Chondrocyte (in vitro differentiated cells): ENCODE data around the gene ERI3. TPM values are rescaled to one million over a fixed set of nuclear protein-coding genes. Genes with fewer than 3 reads are reported as not detected.

Experiments
- DNase-seq: peaks from one replicate; pipeline ENCODE4 v3.0.0; 2021; ENCODE audit warnings: mixed read lengths, low spot score
- H3K27ac Mint-ChIP-seq: one replicate; pipeline ENCODE4 v1.8.0; 2021; ENCODE audit warnings: mild to moderate bottlenecking, moderate library complexity, mixed read lengths; ENCODE audit not compliant: unreplicated experiment
- H3K27me3 Mint-ChIP-seq: 2 replicates; pipeline ENCODE4 v1.8.0; 2021; ENCODE audit warnings: low read depth, mixed read lengths
- H3K36me3 Mint-ChIP-seq: 2 replicates; pipeline ENCODE4 v1.8.0; 2021; ENCODE audit warnings: low read depth, mixed read lengths
- H3K4me1 Mint-ChIP-seq: 2 replicates; pipeline ENCODE4 v1.8.0; 2021; ENCODE audit warnings: low read depth, mild to moderate bottlenecking, mixed read lengths
- H3K4me3 Mint-ChIP-seq: one replicate; pipeline ENCODE4 v1.8.0; 2021; ENCODE audit warnings: mild to moderate bottlenecking, moderate library complexity, mixed read lengths; ENCODE audit not compliant: unreplicated experiment
- H3K9me3 Mint-ChIP-seq: 2 replicates; pipeline ENCODE4 v1.8.0; 2021; ENCODE audit warnings: low read depth, mixed read lengths
- total RNA-seq: library from RNA; stranded (reverse); gene quantifications from 3 replicates; pipeline ENCODE4 v1.2.1, GENCODE V29; 2021
- TF ChIP-seq, protein P1 (sequence below): fragments of 200-600 bp; sonication (generic); IDR thresholded peaks from 2 replicates; pipeline ENCODE4 v1.5.0; 2021; ENCODE audit warnings: antibody characterized with exemption, mild to moderate bottlenecking, moderate library complexity

Gene ERI3
- total RNA-seq, 1 donor from 2014 or later: 46.0 TPM

DNA sequence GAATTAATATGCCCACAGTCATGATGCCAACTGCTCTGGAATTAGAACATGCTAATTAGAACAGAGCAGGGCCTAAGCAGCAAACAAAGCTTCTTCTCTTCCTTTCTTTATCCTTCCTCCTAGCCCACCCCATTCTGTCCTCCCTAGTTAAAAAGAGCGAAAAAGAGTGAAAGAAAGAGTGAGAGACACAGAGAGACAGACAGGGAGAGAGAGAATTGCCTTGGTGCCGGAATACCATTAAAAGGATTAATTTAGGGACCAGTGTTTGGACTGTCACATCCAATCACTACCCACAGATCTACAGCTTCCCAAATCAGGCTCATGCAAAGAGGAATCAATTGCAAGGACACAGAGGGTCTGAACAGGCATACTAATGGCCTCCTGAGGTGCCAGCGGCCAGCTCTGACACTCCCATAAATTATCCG, 7.0 kb downstream of the ERI3 start:
- Mint-ChIP-seq H3K27me3 (no peaks in the 10 kb centered on the region), H3K9me3 (no peaks in the 10 kb centered on the region), H3K27ac (no peak overlapping the region), H3K36me3 (peaks cover 2% of the 10 kb centered on the region), H3K4me3 (no peak overlapping the region), H3K4me1 (peaks cover 24% of the 10 kb centered on the region)
- no peak for DNase-seq
- TF ChIP-seq, protein P1, sequence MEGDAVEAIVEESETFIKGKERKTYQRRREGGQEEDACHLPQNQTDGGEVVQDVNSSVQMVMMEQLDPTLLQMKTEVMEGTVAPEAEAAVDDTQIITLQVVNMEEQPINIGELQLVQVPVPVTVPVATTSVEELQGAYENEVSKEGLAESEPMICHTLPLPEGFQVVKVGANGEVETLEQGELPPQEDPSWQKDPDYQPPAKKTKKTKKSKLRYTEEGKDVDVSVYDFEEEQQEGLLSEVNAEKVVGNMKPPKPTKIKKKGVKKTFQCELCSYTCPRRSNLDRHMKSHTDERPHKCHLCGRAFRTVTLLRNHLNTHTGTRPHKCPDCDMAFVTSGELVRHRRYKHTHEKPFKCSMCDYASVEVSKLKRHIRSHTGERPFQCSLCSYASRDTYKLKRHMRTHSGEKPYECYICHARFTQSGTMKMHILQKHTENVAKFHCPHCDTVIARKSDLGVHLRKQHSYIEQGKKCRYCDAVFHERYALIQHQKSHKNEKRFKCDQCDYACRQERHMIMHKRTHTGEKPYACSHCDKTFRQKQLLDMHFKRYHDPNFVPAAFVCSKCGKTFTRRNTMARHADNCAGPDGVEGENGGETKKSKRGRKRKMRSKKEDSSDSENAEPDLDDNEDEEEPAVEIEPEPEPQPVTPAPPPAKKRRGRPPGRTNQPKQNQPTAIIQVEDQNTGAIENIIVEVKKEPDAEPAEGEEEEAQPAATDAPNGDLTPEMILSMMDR: no peak

DNA sequence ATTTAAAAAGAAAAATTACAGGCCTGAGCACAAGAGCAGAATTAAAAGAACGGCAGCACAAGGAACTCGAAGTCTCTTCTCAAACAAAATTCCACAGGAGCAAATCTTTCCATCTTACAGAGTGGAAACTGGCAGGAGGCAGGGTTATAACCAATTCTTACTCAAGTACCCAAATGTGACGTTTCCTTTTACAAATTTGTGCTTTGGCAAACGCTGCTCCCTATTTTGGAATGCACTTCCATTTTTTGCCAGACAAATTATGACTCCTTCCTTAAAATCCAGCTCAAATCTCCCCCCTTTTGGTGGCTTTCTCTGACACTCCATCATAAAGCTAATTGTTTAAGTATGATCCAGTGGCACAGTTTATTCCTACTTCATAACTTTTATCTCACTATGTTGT, 7.8 kb downstream of the ERI3 start:
- no peaks in the 10 kb centered on the region for H3K27me3 Mint-ChIP-seq

DNA sequence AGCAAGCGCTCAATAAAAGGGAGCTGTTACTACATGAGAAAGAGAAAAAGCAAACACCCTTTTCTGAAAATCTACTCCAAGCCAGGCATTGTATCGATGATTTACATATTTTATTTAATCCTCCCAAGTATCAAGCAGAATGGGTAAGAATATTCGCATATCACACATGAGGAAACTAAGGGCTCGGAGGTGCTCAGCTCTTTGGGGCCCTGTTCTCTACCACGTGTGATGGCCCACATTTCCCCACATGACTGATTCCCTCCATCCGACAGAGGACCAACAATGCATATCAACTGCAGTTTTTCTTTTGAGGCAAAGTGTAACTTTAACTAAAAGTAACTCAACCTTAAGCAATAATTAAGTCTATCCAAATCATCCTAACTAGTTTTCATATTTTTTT, 8.2 kb downstream of the ERI3 start:
- TF ChIP-seq, protein P1: no peak
- H3K27ac Mint-ChIP-seq: no peak overlapping the region
- H3K36me3 Mint-ChIP-seq: peaks cover 2% of the 10 kb centered on the region
- H3K27me3 Mint-ChIP-seq: no peaks in the 10 kb centered on the region
- H3K4me1 Mint-ChIP-seq: peaks cover 14% of the 10 kb centered on the region
- H3K9me3 Mint-ChIP-seq: no peaks in the 10 kb centered on the region
- no peak overlapping the region for H3K4me3 Mint-ChIP-seq
- no peak for DNase-seq

More for the DNA sequence above, 7.8 kb downstream of the ERI3 start:
- TF ChIP-seq, protein P1: no peak
- H3K36me3 Mint-ChIP-seq: peaks cover 2% of the 10 kb centered on the region
- H3K4me3 Mint-ChIP-seq: no peak overlapping the region
- DNase-seq: no peak
- no peaks in the 10 kb centered on the region for H3K9me3 Mint-ChIP-seq
- peaks cover 17% of the 10 kb centered on the region for H3K4me1 Mint-ChIP-seq
- H3K27ac Mint-ChIP-seq: no peak overlapping the region

DNA sequence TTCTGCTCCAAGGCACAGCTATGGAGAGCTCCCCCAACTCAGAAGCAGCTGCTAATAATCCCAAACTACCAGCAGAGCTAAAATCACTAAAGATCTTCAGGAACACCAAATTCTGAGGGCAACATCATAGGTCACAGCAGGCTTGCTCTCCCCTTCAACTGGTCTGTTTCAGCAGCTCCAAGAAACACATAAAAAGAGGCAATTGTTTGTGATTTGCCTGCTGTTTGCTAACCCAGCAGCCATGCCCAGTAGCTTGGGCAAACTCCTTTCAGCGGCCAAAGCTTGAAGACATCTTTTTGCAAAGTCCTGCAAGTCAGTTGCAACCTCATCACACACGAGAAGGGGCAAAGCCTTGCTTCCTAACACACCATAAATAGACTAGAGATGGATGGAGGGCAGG, 8.9 kb downstream of the ERI3 start:
- Mint-ChIP-seq H3K4me3 (no peak overlapping the region), H3K27me3 (no peaks in the 10 kb centered on the region), H3K4me1 (peaks cover 10% of the 10 kb centered on the region), H3K27ac (no peak overlapping the region), H3K9me3 (no peaks in the 10 kb centered on the region), H3K36me3 (peaks cover 2% of the 10 kb centered on the region)
- no peak for DNase-seq
- TF ChIP-seq, protein P1: no peak

- H3K4me3 Mint-ChIP-seq: no peak overlapping the region
- peaks cover 10% of the 10 kb centered on the region for H3K4me1 Mint-ChIP-seq
- no peaks in the 10 kb centered on the region for H3K9me3 Mint-ChIP-seq
- H3K27ac Mint-ChIP-seq: no peak overlapping the region
- H3K27me3 Mint-ChIP-seq: no peaks in the 10 kb centered on the region
- no peaks in the 10 kb centered on the region for H3K36me3 Mint-ChIP-seq
- no peak for DNase-seq
- TF ChIP-seq, protein P1: no peak
These were observed 9.8 kb downstream of the ERI3 start for GRCh38 chr1:44345187-44345775.
